GM19193 (cell line): Measurements from ENCODE around the gene MXRA8.

Experiments used
- POLR2A ChIP-seq: IDR thresholded peaks from 4 replicates; pipeline ENCODE4 v1.6.1; 2011; ENCODE audit not compliant: insufficient read depth, insufficient read length; ENCODE audit errors: extremely low read depth

MXRA8 gene

DNA sequence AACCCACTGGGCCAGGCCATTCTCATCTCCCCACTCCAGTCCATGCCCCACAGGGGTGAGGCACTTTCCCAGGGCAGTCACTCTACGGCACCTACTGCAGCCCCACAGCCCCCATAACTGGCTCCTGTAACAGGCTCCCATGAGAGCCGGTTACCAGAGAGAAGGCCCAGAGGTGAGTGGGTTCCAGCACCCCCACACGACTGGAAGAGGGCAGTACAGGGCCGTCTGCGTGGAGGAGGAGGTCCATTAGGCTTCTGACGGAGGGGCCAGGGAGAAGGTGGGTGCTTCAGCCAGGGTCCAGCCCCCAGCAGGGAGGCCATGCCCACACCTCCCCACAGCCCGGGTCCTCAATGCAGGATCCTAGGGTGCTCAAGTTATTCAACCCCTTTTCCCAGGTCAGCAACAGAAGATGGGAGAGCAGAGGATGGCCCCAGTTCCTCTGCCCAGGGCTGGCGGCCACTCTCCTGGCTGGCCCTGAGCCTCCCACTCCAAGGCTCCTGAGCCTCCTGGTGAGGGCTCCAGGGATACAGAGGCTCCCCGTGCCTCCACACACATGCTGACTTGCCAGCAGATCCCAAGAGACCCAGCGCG lies 52.2 kb downstream of the MXRA8 start:
- no peak for TF ChIP-seq POLR2A

GRCh38 chr1:1305300-1306069 lies 52.9 kb downstream of the MXRA8 start:
- TF ChIP-seq POLR2A, result peak; percentile 23

DNA sequence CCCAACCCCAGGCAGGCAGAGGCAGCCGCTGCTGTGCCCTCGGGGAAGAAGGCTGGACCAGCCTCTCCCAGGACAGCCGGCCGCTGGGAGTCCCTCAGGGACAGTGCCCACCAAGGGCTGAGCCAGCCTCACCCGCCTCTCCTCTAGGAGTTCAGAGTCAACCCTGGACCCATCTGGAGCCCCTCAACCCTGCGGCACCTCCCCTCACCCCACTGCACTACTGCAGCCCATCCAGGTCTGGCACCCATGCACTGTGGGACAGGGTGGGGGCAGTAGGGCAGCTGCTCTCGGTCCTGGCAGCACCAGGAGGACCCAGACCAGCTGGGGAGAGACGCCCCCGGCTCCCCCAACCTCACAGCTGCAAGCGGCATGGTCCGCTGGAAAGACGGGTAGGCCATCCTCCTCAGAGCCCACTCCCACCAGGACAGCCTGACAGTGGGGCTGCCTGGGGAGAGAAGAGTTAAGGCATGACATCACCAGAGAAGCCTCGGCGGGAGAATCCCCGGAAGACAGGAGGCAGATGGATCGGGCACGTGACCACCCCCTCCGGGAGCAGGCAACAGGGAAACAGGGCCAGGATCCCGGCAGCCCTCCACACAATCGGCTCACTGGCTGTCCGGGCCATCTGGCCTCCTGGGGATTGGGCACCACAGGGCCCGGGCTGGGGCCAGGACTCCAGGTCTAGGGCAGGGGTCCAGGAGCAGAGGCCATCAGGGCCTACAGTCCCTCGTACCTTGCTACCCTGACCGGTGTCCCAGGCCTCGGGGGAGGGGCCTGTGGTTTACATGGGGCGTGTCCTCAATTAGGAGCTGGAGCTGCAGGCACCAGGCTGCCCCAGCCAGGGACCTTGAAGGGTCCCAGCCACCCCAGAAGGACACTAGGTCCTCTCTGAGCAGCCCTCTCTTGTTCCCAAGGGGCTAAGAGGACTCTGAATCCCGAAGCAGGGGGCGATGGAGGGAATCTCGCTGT lies 53.7 kb downstream of the MXRA8 start:
- TF ChIP-seq POLR2A, result no peak

DNA sequence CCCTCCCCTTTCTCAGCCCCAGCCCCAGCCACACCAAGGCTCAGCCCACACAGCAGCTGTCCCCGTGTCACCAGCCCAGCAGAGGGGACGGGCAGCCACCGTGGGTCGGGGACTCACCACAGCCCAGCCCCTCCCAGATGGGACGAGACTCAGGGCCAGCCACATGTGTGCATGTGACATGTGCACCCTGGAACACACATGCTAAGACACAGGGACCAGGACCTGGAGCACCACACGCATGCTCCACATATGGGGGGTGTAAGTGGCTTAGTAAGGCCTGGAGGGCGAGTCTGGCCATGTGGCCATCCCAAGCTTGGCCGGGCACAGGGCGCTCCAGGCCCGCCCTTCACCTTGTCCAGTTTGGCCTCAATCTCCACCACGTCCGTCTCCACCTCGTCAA lies 54.6 kb downstream of the MXRA8 start:
- TF ChIP-seq POLR2A, result no peak

- TF ChIP-seq POLR2A, result no peak
These were observed 55.3 kb downstream of the MXRA8 start for GRCh38 chr1:1302951-1303509.
